Transverse colon (tissue), 4 donors: Measurements from ENCODE around the gene VAV1. TPM values are rescaled to one million over a fixed set of nuclear protein-coding genes. Genes with fewer than 3 reads are reported as not detected.

Experiments
- DNase-seq: peaks from one replicate; pipeline ENCODE4 v3.0.0-alpha.2; 2019
- H3K27ac ChIP-seq, 4 donors: fragments of 200-600 bp; sonication (generic); 2 replicates each; pipeline ENCODE4 v1.5.1; 2016 to 2018; ENCODE audit warnings: inconsistent platforms in 4 of 4
- H3K27me3 ChIP-seq: fragments of 200-600 bp; sonication (generic); 2 replicates; pipeline ENCODE4 v1.5.1; 2017; ENCODE audit warnings: inconsistent platforms
- H3K36me3 ChIP-seq, 4 donors: fragments of 200-600 bp; sonication (generic); 2 replicates each; pipeline ENCODE4 v1.5.1; 2017 to 2019; ENCODE audit warnings: inconsistent platforms in 4 of 4
- H3K4me1 ChIP-seq, 4 donors: fragments of 200-600 bp; sonication (generic); 2 replicates each; pipeline ENCODE4 v1.5.1; 2017 to 2020; ENCODE audit warnings: inconsistent platforms in 4 of 4
- H3K4me3 ChIP-seq, 4 donors: fragments of 200-600 bp; sonication (generic); 1 replicate in 1 of 4; 2 replicates in 3 of 4; pipeline versions ENCODE4 v1.5.1 to v1.6.1; 2017 to 2019; ENCODE audit warnings: inconsistent platforms in 4 of 4
- H3K9me3 ChIP-seq, 2 donors: fragments of 200-600 bp; sonication (generic); 2 replicates each; pipeline ENCODE4 v1.5.1; 2017 to 2019; ENCODE audit warnings: inconsistent platforms in 2 of 2
- EP300 ChIP-seq: sonication (generic); formaldehyde crosslinking; IDR thresholded peaks from one replicate; pipeline ENCODE4 v1.6.1; 2017; ENCODE audit warnings: antibody characterized with exemption, low read depth
- POLR2A ChIP-seq: fragments of 450-650 bp; IDR thresholded peaks from one replicate; pipeline ENCODE4 v1.6.1; 2016; ENCODE audit warnings: antibody characterized with exemption, mild to moderate bottlenecking, moderate library complexity
- POLR2AphosphoS5 ChIP-seq, 3 donors: sonication (generic); formaldehyde crosslinking; IDR thresholded peaks; one replicate each; pipeline ENCODE4 v1.6.1; 2016; ENCODE audit warnings: antibody characterized with exemption in 3 of 3
- WGBS, 2 donors: methylation state at CpG; one replicate each; pipeline ENCODE4 v1.1.5; 2018; ENCODE audit warnings: low coverage in 1 of 2; 5-methylcytosine and 5-hydroxymethylcytosine counted together
- in situ Hi-C, 4 donors: fragments of 200-750 bp; cut with MboI; loops; one replicate each; pipeline versions ENCODE4 v1.15.0 to v1.15.1; 2017; ENCODE audit warnings: low sequenced_read_pairs in 3 of 4, low pct_ligation_motif_present in 1 of 4, low pct_unique_long_range_greater_than_20kb in 1 of 4
- intact Hi-C: fragments of 100-400 bp; cut with DNase I; formaldehyde crosslinking; loops from one replicate; pipeline ENCODE4 v1.15.1; 2023; ENCODE audit warnings: low total_unique reads
- total RNA-seq, 4 donors: library from RNA; depleted of rRNA; stranded (reverse); fragments of >200 nt; gene quantifications; one replicate each; pipeline ENCODE4 v1.1.0, GENCODE V29; 2016
- TF ChIP-seq, protein P1 (sequence below), 5 experiments: fragments of 200-600 bp in 3 of 5; fragments of 450-650 bp in 2 of 5; sonication (generic) in 3 of 5; IDR thresholded peaks; 1 replicate in 2 of 5; 2 replicates in 3 of 5; pipeline ENCODE4 v1.5.1; 2016 to 2017; ENCODE audit warnings: antibody characterized with exemption in 5 of 5, inconsistent platforms in 3 of 5, mild to moderate bottlenecking in 2 of 5, moderate library complexity in 1 of 5

Gene VAV1
- total RNA-seq, 4 donors from 2014 or later: 0.60 to 10.8 (median 6.0) TPM

DNA sequence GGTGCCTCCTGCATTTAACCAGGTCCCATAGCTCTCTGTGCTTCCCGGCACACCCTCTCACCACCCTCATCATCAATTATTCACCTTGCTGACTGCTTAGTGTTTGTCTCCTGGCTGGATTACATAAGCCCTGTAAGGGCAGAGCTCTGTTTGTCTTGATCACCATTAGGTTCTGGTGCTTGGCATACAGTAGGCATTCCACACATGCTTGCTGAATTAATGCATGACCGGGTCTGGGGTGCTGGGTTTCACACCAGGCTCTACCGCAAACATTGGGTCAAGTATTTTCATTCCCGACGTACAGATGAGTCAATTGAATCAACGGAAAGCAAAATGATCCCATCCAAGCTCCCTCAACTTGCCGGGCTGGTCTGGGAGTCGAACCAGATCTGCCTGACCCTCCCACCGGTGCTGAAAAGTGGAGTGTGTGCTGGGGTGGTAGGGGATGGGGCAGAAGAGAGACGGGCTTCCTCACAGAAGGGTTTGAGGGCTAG, 28.5 kb downstream of the VAV1 start:
- no peak for DNase-seq

DNA sequence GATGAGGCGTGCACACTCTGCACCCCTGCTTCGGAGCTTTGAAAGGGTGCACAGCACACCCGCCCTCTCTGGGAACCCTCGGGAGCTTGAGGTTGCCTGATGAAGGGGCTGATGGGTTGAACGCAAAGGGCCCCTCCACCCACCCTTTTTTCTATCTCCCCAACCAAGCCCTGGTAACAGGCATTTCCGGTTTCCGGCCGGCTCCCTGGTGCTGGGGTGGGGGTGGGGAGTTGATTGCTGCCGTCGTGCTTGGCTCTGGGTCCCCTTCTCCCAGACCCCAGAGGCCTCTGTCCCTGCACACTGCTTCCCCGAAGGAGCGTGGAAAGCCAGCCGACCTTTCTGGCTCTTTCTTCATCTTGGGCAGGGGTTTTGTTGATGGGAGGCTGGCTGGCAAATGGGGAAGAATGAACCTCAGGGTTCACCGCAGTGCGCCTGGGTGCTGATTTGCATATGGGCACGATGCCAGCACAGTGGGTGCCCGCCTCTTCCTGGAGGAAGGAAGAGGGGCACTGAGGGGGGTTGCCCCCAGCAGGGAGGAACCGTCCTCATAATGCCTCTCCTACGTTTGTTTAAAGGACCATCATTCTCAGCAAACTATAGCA, 29.1 kb downstream of the VAV1 start:
- peak; percentile 82 for DNase-seq
- Histone ChIP-seq H3K27ac (peak overlapping the region; percentile 65 to 82 (median 72)), H3K4me3 (peak overlapping the region in 3 of 4 donors; percentile 2 to 35 (median 19)), H3K36me3 (no peaks in the 10 kb centered on the region), H3K4me1 (peaks cover 0 to 9% (median 4%) of the 10 kb centered on the region in 4 donors), H3K27me3 (no peaks in the 10 kb centered on the region), H3K9me3 (no peaks in the 10 kb centered on the region)
- in situ Hi-C loops: no loop called here
- no peak for TF ChIP-seq EP300
- TF ChIP-seq POLR2AphosphoS5 (IDR thresholded peaks at IDR 0.05): peak in 1 of 3 donors; percentile 34
- TF ChIP-seq POLR2A: peak; percentile 11
- 5 to 30% methylated on average over 4 to 19 of the region's 19 CpGs for whole genome bisulfite sequencing, 2 donors
- intact Hi-C loops: no loop called here

More for the DNA sequence above, 28.5 kb downstream of the VAV1 start:
- peak overlapping the region in 3 of 4 donors; percentile 2 to 35 (median 19) for H3K4me3 ChIP-seq
- no peaks in the 10 kb centered on the region for H3K36me3 ChIP-seq
- WGBS, 2 donors: 37 to 58% methylated on average over 2 to 10 of the region's 10 CpGs
- in situ Hi-C loops (no loop called here), intact Hi-C loops (no loop called here)
- H3K27me3 ChIP-seq: no peaks in the 10 kb centered on the region
- H3K9me3 ChIP-seq: no peaks in the 10 kb centered on the region
- H3K27ac ChIP-seq: peak overlapping the region; percentile 65 to 82 (median 72)
- H3K4me1 ChIP-seq: peaks cover 0 to 9% (median 4%) of the 10 kb centered on the region in 4 donors
- TF ChIP-seq POLR2AphosphoS5 (IDR thresholded peaks at IDR 0.05) (no peak), EP300 (no peak), POLR2A (no peak)
- TF ChIP-seq, protein P1, sequence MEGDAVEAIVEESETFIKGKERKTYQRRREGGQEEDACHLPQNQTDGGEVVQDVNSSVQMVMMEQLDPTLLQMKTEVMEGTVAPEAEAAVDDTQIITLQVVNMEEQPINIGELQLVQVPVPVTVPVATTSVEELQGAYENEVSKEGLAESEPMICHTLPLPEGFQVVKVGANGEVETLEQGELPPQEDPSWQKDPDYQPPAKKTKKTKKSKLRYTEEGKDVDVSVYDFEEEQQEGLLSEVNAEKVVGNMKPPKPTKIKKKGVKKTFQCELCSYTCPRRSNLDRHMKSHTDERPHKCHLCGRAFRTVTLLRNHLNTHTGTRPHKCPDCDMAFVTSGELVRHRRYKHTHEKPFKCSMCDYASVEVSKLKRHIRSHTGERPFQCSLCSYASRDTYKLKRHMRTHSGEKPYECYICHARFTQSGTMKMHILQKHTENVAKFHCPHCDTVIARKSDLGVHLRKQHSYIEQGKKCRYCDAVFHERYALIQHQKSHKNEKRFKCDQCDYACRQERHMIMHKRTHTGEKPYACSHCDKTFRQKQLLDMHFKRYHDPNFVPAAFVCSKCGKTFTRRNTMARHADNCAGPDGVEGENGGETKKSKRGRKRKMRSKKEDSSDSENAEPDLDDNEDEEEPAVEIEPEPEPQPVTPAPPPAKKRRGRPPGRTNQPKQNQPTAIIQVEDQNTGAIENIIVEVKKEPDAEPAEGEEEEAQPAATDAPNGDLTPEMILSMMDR (IDR thresholded peaks at IDR 0.05): no peak

DNA sequence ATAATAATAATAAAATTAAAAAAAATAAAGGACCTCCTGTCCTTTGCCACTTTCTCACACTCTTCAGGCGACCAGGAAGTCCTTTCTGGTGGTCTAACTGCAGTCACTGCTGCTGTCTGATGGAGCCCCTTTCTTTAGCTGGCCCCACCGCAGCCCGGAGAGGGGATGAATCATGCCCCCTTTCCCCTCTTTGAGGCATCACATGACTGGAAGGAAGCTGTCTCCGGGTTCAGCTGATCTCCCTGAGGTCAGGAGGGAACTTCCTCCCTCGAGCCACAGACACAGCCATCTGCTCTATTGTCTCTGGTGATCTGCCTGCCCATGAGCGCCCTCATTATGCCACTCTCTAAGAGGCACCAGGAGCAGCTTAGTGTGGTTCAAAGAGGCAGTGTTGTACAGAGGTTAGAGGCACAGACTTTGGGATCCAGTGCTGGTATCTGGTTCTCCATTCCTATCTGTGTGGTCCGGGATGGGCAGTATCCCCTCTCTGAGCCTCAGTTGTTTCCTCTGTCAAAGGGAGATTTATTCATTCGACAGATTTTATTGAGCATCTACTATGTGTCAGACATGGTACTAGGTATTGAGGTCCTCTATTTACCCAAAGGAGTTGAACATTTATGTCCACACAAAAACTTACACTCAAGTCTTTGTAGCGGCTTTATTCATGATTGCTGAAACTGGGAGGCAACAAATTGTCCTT, 30.0 kb downstream of the VAV1 start:
- Histone ChIP-seq H3K4me3 (no peak overlapping the region), H3K4me1 (peaks cover 0 to 9% (median 4%) of the 10 kb centered on the region in 4 donors), H3K27me3 (no peaks in the 10 kb centered on the region), H3K9me3 (no peaks in the 10 kb centered on the region), H3K36me3 (no peaks in the 10 kb centered on the region), H3K27ac (peak overlapping the region; percentile 65 to 82 (median 72))
- intact Hi-C loops (no loop called here), in situ Hi-C loops (no loop called here)
- 64 to 80% methylated on average over 2 to 9 of the region's 9 CpGs for WGBS, 2 donors
- TF ChIP-seq POLR2A (no peak), EP300 (no peak), POLR2AphosphoS5 (IDR thresholded peaks at IDR 0.05) (no peak)
- TF ChIP-seq, protein P1 (IDR thresholded peaks at IDR 0.05): no peak
- DNase-seq: peak; percentile 60

DNA sequence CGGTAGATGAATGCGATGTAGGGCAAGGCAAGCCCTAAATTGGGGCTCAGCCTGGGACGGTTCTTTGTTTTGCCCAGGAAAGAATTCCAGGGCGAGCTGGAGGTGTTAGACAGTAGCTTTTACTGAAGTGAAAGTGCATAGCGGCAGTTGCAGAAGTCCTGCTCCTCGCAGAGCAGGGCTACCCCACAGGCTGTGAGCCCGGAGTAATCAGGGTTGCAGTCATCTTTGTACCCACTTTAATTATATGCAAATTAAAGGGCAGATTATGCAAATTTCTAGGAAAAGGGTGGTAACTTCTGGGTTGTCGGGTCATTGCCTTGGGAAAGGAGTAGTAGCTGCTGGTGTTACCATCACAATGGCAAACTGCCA, 30.5 kb downstream of the VAV1 start:
- Histone ChIP-seq H3K9me3 (no peaks in the 10 kb centered on the region), H3K36me3 (no peaks in the 10 kb centered on the region), H3K4me1 (peaks cover 0 to 9% (median 4%) of the 10 kb centered on the region in 4 donors), H3K27me3 (no peaks in the 10 kb centered on the region), H3K4me3 (no peak overlapping the region), H3K27ac (peak overlapping the region; percentile 15 to 82 (median 72))
- TF ChIP-seq, protein P1 (IDR thresholded peaks at IDR 0.05): no peak
- TF ChIP-seq POLR2AphosphoS5 (IDR thresholded peaks at IDR 0.05) (no peak), EP300 (no peak), POLR2A (no peak)
- no peak for DNase-seq
- in situ Hi-C loops (no loop called here), intact Hi-C loops (no loop called here)
- 79% methylated on average over 8 of the region's 8 CpGs; no CpG with 5 or more reads in 1 of the 2 donors for WGBS, 2 donors
